ENCODE results near the gene NMNAT3. TPM values are rescaled to one million over a fixed set of nuclear protein-coding genes. Genes with fewer than 3 reads are reported as not detected.

Gene NMNAT3
- total RNA-seq, 2 experiments from 2014 or later, result 0.15 TPM; not detected in 1

DNA sequence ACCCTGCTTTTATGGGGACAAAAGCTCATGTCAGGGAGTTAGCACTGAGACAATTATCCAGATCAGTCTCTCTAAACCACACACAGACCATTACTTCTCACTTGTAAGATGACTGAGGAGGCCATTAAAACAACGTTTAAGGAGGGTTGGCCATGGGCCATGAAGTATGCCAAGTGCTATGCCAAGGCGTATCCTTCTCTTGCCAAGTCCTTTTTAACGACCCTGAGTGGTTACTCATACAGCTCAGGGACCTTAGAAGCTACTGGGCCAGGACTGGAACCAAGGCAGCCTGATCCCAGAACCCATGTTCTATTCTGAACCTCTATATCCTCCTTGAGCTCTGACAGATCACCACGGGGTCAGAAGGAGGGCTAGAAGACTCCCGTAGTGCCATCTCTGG is 50.0 kb downstream of the NMNAT3 start:
- BruUV-seq (replicated peaks), result no TSS peak

DNA sequence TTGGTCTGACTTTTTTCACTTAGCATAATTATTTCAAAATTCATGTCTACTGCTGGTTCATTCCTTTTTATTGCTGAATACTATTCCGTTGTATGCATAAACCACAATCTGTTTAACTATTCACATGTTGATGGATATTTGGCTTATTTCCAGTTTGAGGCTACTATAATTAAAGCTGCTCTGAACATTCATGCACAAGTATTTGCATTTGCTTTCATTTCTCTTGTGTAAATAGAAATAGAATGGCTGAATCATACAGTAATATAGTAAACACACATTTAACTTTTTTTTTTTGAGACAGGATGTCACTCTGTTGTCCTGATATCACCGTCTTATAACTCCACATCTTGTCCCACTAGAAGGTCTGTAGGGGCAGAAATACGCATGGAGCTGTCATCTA is 57.3 kb downstream of the NMNAT3 start:
- H3K4me2 ChIP-seq (ENCODE audit: low read length), result no peak overlapping the region
- H3K9me3 ChIP-seq (ENCODE audit: low read length), result no peaks in the 10 kb centered on the region
- POLR2A ChIA-PET, result no interaction called here
- H3K79me2 ChIP-seq (ENCODE audit: insufficient read depth, low read depth, low read length), result no peaks in the 10 kb centered on the region
- no peak for DNase-seq (ENCODE audit: low spot score)
- no peak overlapping the region for H3K4me3 ChIP-seq (ENCODE audit: low read depth, low read length, poor library complexity, severe bottlenecking)
- no TSS peak for BruUV-seq (replicated peaks)
- TF ChIP-seq, protein P1, sequence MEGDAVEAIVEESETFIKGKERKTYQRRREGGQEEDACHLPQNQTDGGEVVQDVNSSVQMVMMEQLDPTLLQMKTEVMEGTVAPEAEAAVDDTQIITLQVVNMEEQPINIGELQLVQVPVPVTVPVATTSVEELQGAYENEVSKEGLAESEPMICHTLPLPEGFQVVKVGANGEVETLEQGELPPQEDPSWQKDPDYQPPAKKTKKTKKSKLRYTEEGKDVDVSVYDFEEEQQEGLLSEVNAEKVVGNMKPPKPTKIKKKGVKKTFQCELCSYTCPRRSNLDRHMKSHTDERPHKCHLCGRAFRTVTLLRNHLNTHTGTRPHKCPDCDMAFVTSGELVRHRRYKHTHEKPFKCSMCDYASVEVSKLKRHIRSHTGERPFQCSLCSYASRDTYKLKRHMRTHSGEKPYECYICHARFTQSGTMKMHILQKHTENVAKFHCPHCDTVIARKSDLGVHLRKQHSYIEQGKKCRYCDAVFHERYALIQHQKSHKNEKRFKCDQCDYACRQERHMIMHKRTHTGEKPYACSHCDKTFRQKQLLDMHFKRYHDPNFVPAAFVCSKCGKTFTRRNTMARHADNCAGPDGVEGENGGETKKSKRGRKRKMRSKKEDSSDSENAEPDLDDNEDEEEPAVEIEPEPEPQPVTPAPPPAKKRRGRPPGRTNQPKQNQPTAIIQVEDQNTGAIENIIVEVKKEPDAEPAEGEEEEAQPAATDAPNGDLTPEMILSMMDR (conservative IDR thresholded peaks at IDR 0.05; ENCODE audit: low read length), result no peak
- no peak for TF ChIP-seq EZH2phosphoT487 (IDR thresholded peaks at IDR 0.05; ENCODE audit: borderline replicate concordance, low read depth, low read length)
- H3K4me1 ChIP-seq (ENCODE audit: insufficient read depth, low read length, poor library complexity, severe bottlenecking), result no peaks in the 10 kb centered on the region
- no peaks in the 10 kb centered on the region for H3K36me3 ChIP-seq (ENCODE audit: insufficient read depth, low read length)
- CTCF ChIA-PET (ENCODE audit: unreplicated experiment), result no interaction called here
- intact Hi-C loops (cut with micrococcal nuclease; ENCODE audit: unreplicated experiment), result no loop called here
- no peak overlapping the region for H2AFZ ChIP-seq (ENCODE audit: low read length)
- no peaks in the 10 kb centered on the region for H3K9me2 ChIP-seq (ENCODE audit: insufficient read depth, low read length)
- no peaks in the 10 kb centered on the region for H4K20me1 ChIP-seq (ENCODE audit: insufficient read depth, low read length)
- no peak overlapping the region for H3K27ac ChIP-seq (ENCODE audit: low read depth, low read length, poor library complexity, severe bottlenecking)

More for the DNA sequence above, 50.0 kb downstream of the NMNAT3 start:
- Histone ChIP-seq H3K27ac (ENCODE audit: low read depth, low read length, poor library complexity, severe bottlenecking) (no peak overlapping the region), H3K36me3 (ENCODE audit: insufficient read depth, low read length) (no peaks in the 10 kb centered on the region), H2AFZ (ENCODE audit: low read length) (no peak overlapping the region), H4K20me1 (ENCODE audit: insufficient read depth, low read length) (no peaks in the 10 kb centered on the region), H3K4me2 (ENCODE audit: low read length) (no peak overlapping the region), H3K9me3 (ENCODE audit: low read length) (no peaks in the 10 kb centered on the region), H3K4me1 (ENCODE audit: insufficient read depth, low read length, poor library complexity, severe bottlenecking) (no peaks in the 10 kb centered on the region), H3K9me2 (ENCODE audit: insufficient read depth, low read length) (no peaks in the 10 kb centered on the region), H3K4me3 (ENCODE audit: low read depth, low read length, poor library complexity, severe bottlenecking) (no peak overlapping the region), H3K79me2 (ENCODE audit: insufficient read depth, low read depth, low read length) (no peaks in the 10 kb centered on the region)
- TF ChIP-seq, protein P1 (conservative IDR thresholded peaks at IDR 0.05; ENCODE audit: low read length), result no peak
- no peak for TF ChIP-seq EZH2phosphoT487 (IDR thresholded peaks at IDR 0.05; ENCODE audit: borderline replicate concordance, low read depth, low read length)
- DNase-seq (ENCODE audit: low spot score), result no peak
- POLR2A ChIA-PET, result no interaction called here
- CTCF ChIA-PET (ENCODE audit: unreplicated experiment), result no interaction called here
- intact Hi-C loops (cut with micrococcal nuclease; ENCODE audit: unreplicated experiment), result loop anchor here (5.0 kb wide), 1 partner anchor 200 kb away; no protein-coding TSS in a partner anchor

DNA sequence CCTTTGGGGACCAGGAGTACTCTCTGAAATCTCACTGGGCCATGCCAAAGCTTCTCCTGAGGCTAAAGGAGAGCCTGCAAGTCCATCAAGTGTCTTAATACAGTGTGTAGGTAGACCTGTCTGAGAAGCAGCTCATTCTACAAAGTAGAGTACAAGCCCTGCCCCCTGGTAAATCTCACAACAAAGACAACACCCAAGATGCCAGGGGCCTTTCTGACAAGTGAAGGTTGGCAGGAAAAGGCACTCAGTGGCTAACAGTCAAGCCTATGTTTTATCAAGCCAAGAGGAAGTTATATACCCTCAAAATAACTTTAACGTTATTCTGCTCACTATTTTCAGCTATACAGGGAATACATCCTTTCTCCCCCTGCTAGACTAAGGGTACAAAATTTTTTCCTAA is 58.3 kb downstream of the NMNAT3 start:
- Histone ChIP-seq H3K79me2 (ENCODE audit: insufficient read depth, low read depth, low read length) (no peaks in the 10 kb centered on the region), H3K4me3 (ENCODE audit: low read depth, low read length, poor library complexity, severe bottlenecking) (no peak overlapping the region), H3K4me1 (ENCODE audit: insufficient read depth, low read length, poor library complexity, severe bottlenecking) (no peaks in the 10 kb centered on the region), H2AFZ (ENCODE audit: low read length) (no peak overlapping the region), H4K20me1 (ENCODE audit: insufficient read depth, low read length) (no peaks in the 10 kb centered on the region), H3K9me2 (ENCODE audit: insufficient read depth, low read length) (no peaks in the 10 kb centered on the region), H3K4me2 (ENCODE audit: low read length) (no peak overlapping the region), H3K36me3 (ENCODE audit: insufficient read depth, low read length) (no peaks in the 10 kb centered on the region), H3K9me3 (ENCODE audit: low read length) (no peaks in the 10 kb centered on the region), H3K27ac (ENCODE audit: low read depth, low read length, poor library complexity, severe bottlenecking) (no peak overlapping the region)
- POLR2A ChIA-PET, result no interaction called here
- CTCF ChIA-PET (ENCODE audit: unreplicated experiment), result no interaction called here
- TF ChIP-seq, protein P1 (conservative IDR thresholded peaks at IDR 0.05; ENCODE audit: low read length), result no peak
- no peak for TF ChIP-seq EZH2phosphoT487 (IDR thresholded peaks at IDR 0.05; ENCODE audit: borderline replicate concordance, low read depth, low read length)
- intact Hi-C loops (cut with micrococcal nuclease; ENCODE audit: unreplicated experiment), result no loop called here
- DNase-seq (ENCODE audit: low spot score), result no peak
- no TSS peak for BruUV-seq (replicated peaks)
